ENCODE data around the gene DENND11. TPM values are rescaled to one million over a fixed set of nuclear protein-coding genes. Genes with fewer than 3 reads are reported as not detected.

DENND11 gene
- total RNA-seq, 1 experiment from 2014 or later: 33.0 TPM

DNA sequence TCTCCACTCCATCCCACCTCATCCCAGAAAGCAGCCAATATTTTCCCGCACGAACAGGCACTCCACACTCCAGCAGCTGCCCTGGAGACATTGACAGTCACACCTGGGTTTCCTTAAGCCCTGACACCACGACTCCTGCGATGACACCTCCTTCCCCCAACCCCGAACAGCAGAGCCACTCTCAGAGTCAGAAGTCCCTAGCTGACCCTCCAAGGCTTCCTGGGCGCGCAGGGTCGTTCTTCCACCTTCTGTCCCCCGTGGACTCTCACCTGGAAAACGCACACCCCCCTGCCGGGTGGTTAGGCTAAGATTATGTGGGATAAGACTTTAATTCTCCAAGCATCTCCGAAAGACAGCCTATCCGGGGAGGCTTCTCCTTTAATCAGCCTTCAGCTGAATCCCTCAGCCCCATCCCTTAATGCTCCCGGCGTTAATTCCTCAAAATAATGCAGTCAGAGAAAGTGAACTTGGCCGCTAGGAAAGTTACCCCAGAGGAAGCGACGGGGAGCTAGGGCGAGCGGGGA, 1.1 kb downstream of the DENND11 start:
- BruUV-seq (replicated peaks): no TSS peak
- no peak for DNase-seq
- Mint-ChIP-seq H3K4me3 (ENCODE audit: unreplicated experiment) (peak overlapping the region; percentile 60), H3K9me3 (ENCODE audit: unreplicated experiment) (no peaks in the 10 kb centered on the region), H3K4me1 (ENCODE audit: low read depth, unreplicated experiment) (peaks cover 26% of the 10 kb centered on the region), H3K27me3 (ENCODE audit: insufficient read depth, unreplicated experiment) (no peaks in the 10 kb centered on the region), H3K36me3 (ENCODE audit: insufficient read depth, unreplicated experiment) (no peaks in the 10 kb centered on the region), H3K27ac (ENCODE audit: unreplicated experiment) (no peak overlapping the region)
- Histone ChIP-seq H3K27me3 (replicated peaks; ENCODE audit: control insufficient read depth, insufficient read depth, low read length) (no peaks in the 10 kb centered on the region), H3K4me3 (ENCODE audit: low read depth, low read length) (peak overlapping the region; percentile 84), H3K36me3 (ENCODE audit: control insufficient read depth, insufficient read depth, low read length) (no peaks in the 10 kb centered on the region; the same call in 1 of the 2 replicates), H3K4me1 (peaks cover 39% of the 10 kb centered on the region), H3K9me3 (no peaks in the 10 kb centered on the region)
- TF ChIP-seq, protein P1, sequence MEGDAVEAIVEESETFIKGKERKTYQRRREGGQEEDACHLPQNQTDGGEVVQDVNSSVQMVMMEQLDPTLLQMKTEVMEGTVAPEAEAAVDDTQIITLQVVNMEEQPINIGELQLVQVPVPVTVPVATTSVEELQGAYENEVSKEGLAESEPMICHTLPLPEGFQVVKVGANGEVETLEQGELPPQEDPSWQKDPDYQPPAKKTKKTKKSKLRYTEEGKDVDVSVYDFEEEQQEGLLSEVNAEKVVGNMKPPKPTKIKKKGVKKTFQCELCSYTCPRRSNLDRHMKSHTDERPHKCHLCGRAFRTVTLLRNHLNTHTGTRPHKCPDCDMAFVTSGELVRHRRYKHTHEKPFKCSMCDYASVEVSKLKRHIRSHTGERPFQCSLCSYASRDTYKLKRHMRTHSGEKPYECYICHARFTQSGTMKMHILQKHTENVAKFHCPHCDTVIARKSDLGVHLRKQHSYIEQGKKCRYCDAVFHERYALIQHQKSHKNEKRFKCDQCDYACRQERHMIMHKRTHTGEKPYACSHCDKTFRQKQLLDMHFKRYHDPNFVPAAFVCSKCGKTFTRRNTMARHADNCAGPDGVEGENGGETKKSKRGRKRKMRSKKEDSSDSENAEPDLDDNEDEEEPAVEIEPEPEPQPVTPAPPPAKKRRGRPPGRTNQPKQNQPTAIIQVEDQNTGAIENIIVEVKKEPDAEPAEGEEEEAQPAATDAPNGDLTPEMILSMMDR (IDR thresholded peaks at IDR 0.05; ENCODE audit: insufficient read depth in 1 of 2, low read depth in 1 of 2, low read length in 1 of 2, severe bottlenecking in 1 of 2, unreplicated experiment in 1 of 2): no peak
- ChIA-PET CTCF (interaction anchor here (0.7 to 1.9 kb wide), 2 partner anchors 37 to 46 kb away, joined by 7 read pairs; partner anchors contain the start of gene SSBP1), POLR2A (interaction anchor here (1.3 to 2.3 kb wide), 2 partner anchors 13 to 37 kb away, joined by 3 to 6 read pairs; partner anchors contain the start of gene SSBP1)
- intact Hi-C loops (cut with micrococcal nuclease; ENCODE audit: unreplicated experiment): loop anchor here (10.0 kb wide), 1 partner anchor 46 kb away; no protein-coding TSS in a partner anchor

DNA sequence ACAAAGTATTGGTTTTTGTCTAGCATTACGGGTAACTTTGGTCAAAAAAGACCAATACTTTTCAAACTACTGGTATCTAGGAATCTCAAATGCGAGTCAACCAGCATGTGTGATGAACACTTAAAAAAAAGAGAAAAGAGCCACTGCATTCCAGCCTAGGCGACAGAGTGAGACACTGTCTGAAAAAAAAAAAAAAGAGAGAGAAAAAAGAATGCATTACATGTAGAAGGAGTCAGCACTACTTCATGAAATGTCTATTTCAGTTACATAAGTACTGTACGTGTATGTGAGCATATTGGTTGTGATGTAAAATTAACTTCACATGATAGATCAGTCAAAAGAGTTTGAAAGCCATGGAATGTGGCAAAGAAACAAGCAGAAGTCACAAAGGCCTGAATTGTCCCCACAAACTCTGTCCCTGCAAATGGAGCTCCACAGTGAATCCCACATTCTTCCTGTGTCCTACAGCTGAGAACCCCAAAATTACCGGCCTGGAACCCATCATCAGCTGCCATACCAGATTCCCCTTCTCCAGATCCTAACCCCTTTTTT, 1.6 kb downstream of the DENND11 start:
- Histone ChIP-seq H3K9me3 (no peaks in the 10 kb centered on the region), H3K27me3 (replicated peaks; ENCODE audit: control insufficient read depth, insufficient read depth, low read length) (no peaks in the 10 kb centered on the region), H3K4me3 (ENCODE audit: low read depth, low read length) (peak overlapping the region; percentile 84), H3K36me3 (ENCODE audit: control insufficient read depth, insufficient read depth, low read length) (no peaks in the 10 kb centered on the region; the same call in 1 of the 2 replicates), H3K4me1 (peaks cover 34% of the 10 kb centered on the region)
- Mint-ChIP-seq H3K4me1 (ENCODE audit: low read depth, unreplicated experiment) (peaks cover 24% of the 10 kb centered on the region), H3K27ac (ENCODE audit: unreplicated experiment) (no peak overlapping the region), H3K4me3 (ENCODE audit: unreplicated experiment) (peak overlapping the region; percentile 60), H3K27me3 (ENCODE audit: insufficient read depth, unreplicated experiment) (no peaks in the 10 kb centered on the region), H3K36me3 (ENCODE audit: insufficient read depth, unreplicated experiment) (no peaks in the 10 kb centered on the region), H3K9me3 (ENCODE audit: unreplicated experiment) (no peaks in the 10 kb centered on the region)
- TF ChIP-seq, protein P1 (IDR thresholded peaks at IDR 0.05; ENCODE audit: insufficient read depth in 1 of 2, low read depth in 1 of 2, low read length in 1 of 2, severe bottlenecking in 1 of 2, unreplicated experiment in 1 of 2): no peak
- DNase-seq: no peak
- BruUV-seq (replicated peaks): TSS peak; percentile 35
- CTCF ChIA-PET: no interaction called here
- POLR2A ChIA-PET: interaction anchor here (0.5 to 2.3 kb wide), 4 partner anchors 14 to 687 kb away, joined by 3 to 6 read pairs (median 4); partner anchors contain the start of gene SSBP1
- intact Hi-C loops (cut with micrococcal nuclease; ENCODE audit: unreplicated experiment): loop anchor here (10.0 kb wide), 1 partner anchor 46 kb away; no protein-coding TSS in a partner anchor

DNA sequence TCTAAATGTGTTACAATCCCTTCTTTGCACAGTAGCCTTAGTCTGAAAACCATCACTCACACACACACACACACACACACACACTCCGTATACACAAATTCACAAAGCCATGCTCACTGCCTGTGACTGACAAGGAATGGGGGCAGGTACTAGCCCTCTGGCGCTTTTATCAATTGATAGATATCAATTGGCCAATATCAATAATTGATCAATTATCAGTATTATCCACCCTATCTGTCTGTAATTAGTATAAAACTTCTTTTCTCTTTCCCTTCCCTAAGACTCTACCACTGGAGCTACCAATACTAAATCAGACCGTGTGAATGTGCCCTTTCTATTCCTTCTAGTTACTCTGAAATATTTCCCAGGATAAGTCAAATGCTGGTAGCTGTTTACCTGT, 2.1 kb downstream of the DENND11 start:
- no TSS peak for BruUV-seq (replicated peaks)
- Mint-ChIP-seq H3K27me3 (ENCODE audit: insufficient read depth, unreplicated experiment) (no peaks in the 10 kb centered on the region), H3K4me1 (ENCODE audit: low read depth, unreplicated experiment) (peaks cover 19% of the 10 kb centered on the region), H3K4me3 (ENCODE audit: unreplicated experiment) (peak overlapping the region; percentile 60), H3K36me3 (ENCODE audit: insufficient read depth, unreplicated experiment) (no peaks in the 10 kb centered on the region), H3K27ac (ENCODE audit: unreplicated experiment) (no peak overlapping the region), H3K9me3 (ENCODE audit: unreplicated experiment) (no peaks in the 10 kb centered on the region)
- no peaks in the 10 kb centered on the region for H3K9me3 ChIP-seq
- ChIA-PET POLR2A (interaction anchor here (0.5 to 2.3 kb wide), 4 partner anchors 14 to 686 kb away, joined by 3 to 6 read pairs (median 4); partner anchors contain the start of gene SSBP1), CTCF (no interaction called here)
- H3K4me1 ChIP-seq: peaks cover 29% of the 10 kb centered on the region
- TF ChIP-seq, protein P1 (IDR thresholded peaks at IDR 0.05; ENCODE audit: insufficient read depth in 1 of 2, low read depth in 1 of 2, low read length in 1 of 2, severe bottlenecking in 1 of 2, unreplicated experiment in 1 of 2): no peak
- no peak for DNase-seq
- no peak overlapping the region for H3K4me3 ChIP-seq (ENCODE audit: low read depth, low read length)
- no peaks in the 10 kb centered on the region; the same call in 1 of the 2 replicates for H3K36me3 ChIP-seq (ENCODE audit: control insufficient read depth, insufficient read depth, low read length)
- intact Hi-C loops (cut with micrococcal nuclease; ENCODE audit: unreplicated experiment): loop anchor here (10.0 kb wide), 1 partner anchor 45 kb away; no protein-coding TSS in a partner anchor
- no peaks in the 10 kb centered on the region for H3K27me3 ChIP-seq (replicated peaks; ENCODE audit: control insufficient read depth, insufficient read depth, low read length)
